H9 (cell line): ENCODE measurements around the gene MAD1L1. TPM values are rescaled to one million over a fixed set of nuclear protein-coding genes. Genes with fewer than 3 reads are reported as not detected.

ENCODE experiments used
- DNase-seq: peaks from one replicate; pipeline ENCODE4 v3.0.0-alpha.2; 2017
- H2AFZ ChIP-seq: one replicate; pipeline ENCODE4 v1.6.1; 2013; ENCODE audit warnings: mild to moderate bottlenecking, low read length, control low read depth, moderate library complexity
- H2AK5ac ChIP-seq: 2 replicates; pipeline ENCODE4 v1.6.1; 2013; ENCODE audit warnings: low read length, control low read depth, mixed read lengths; ENCODE audit not compliant: insufficient read length
- H2BK120ac ChIP-seq: one replicate; pipeline ENCODE4 v1.6.1; 2013; ENCODE audit warnings: low read depth, mild to moderate bottlenecking, low read length, control low read depth, inconsistent platforms; ENCODE audit not compliant: poor library complexity, severe bottlenecking
- H2BK12ac ChIP-seq: 2 replicates; pipeline ENCODE4 v1.6.1; 2013; ENCODE audit warnings: low read length, control low read depth, mixed read lengths, low read depth; ENCODE audit not compliant: insufficient read length
- H2BK15ac ChIP-seq: 2 replicates; pipeline ENCODE4 v1.6.1; 2013; ENCODE audit warnings: low read depth, low read length, control low read depth
- H2BK20ac ChIP-seq: one replicate; pipeline ENCODE4 v1.6.1; 2013; ENCODE audit warnings: low read depth, mild to moderate bottlenecking, low read length, control low read depth, inconsistent platforms; ENCODE audit not compliant: poor library complexity, severe bottlenecking
- H2BK5ac ChIP-seq: 2 replicates; pipeline ENCODE4 v1.6.1; 2013; ENCODE audit warnings: low read length, control low read depth, mixed read lengths; ENCODE audit not compliant: insufficient read length
- H3K14ac ChIP-seq: 2 replicates; pipeline ENCODE4 v1.6.1; 2013; ENCODE audit warnings: low read length, control low read depth; ENCODE audit not compliant: insufficient read depth
- H3K18ac ChIP-seq: 2 replicates; pipeline ENCODE4 v1.6.1; 2013; ENCODE audit warnings: low read depth, mild to moderate bottlenecking, mixed read lengths, low read length, control low read depth; ENCODE audit not compliant: insufficient read length
- H3K23ac ChIP-seq: 2 replicates; pipeline ENCODE4 v1.6.1; 2013; ENCODE audit warnings: low read length, control low read depth, mixed read lengths, low read depth; ENCODE audit not compliant: insufficient read length
- H3K23me2 ChIP-seq: 2 replicates; pipeline ENCODE4 v1.6.1; 2013; ENCODE audit warnings: low read depth, mild to moderate bottlenecking, mixed read lengths, low read length, control low read depth; ENCODE audit not compliant: insufficient read length, poor library complexity, severe bottlenecking
- H3K27ac ChIP-seq: 2 replicates; pipeline ENCODE4 v1.5.1; 2013; ENCODE audit warnings: low read length, control low read depth, mixed read lengths, low read depth; ENCODE audit not compliant: insufficient read length
- H3K27me3 ChIP-seq: 2 replicates; pipeline ENCODE4 v1.6.1; 2013; ENCODE audit warnings: low read length, control low read depth, inconsistent platforms; ENCODE audit not compliant: insufficient read depth
- H3K4ac ChIP-seq: 2 replicates; pipeline ENCODE4 v1.6.1; 2013; ENCODE audit warnings: low read depth, mild to moderate bottlenecking, control low read depth, inconsistent platforms, low read length, moderate library complexity
- H3K4me1 ChIP-seq: 2 replicates; pipeline ENCODE4 v1.6.1; 2013; ENCODE audit warnings: low read length, control low read depth, inconsistent platforms; ENCODE audit not compliant: insufficient read depth
- H3K4me2 ChIP-seq: 2 replicates; pipeline ENCODE4 v1.6.1; 2013; ENCODE audit warnings: low read length, control low read depth, mixed read lengths; ENCODE audit not compliant: insufficient read length, insufficient read depth
- H3K56ac ChIP-seq: 2 replicates; pipeline ENCODE4 v1.6.1; 2013; ENCODE audit warnings: low read depth, mild to moderate bottlenecking, mixed read lengths, low read length, control low read depth; ENCODE audit not compliant: insufficient read length
- H3K79me1 ChIP-seq: 2 replicates; pipeline ENCODE4 v1.6.1; 2013; ENCODE audit warnings: low read depth, mild to moderate bottlenecking, moderate library complexity, low read length, control low read depth, inconsistent platforms; ENCODE audit not compliant: insufficient read depth, poor library complexity, severe bottlenecking
- H3K79me2 ChIP-seq: 2 replicates; pipeline ENCODE4 v1.6.1; 2013; ENCODE audit warnings: low read length, control low read depth, inconsistent platforms; ENCODE audit not compliant: insufficient read depth
- H3K9ac ChIP-seq: 2 replicates; pipeline ENCODE4 v1.6.1; 2013; ENCODE audit warnings: low read length, control low read depth, mixed read lengths; ENCODE audit not compliant: insufficient read length; ENCODE audit errors: extremely low read depth
- H3K9me3 ChIP-seq: one replicate; pipeline ENCODE4 v1.6.1; 2013; ENCODE audit warnings: low read depth, low read length, inconsistent platforms; ENCODE audit not compliant: control insufficient read depth
- H3T11ph ChIP-seq: one replicate; pipeline ENCODE4 v1.6.1; 2013; ENCODE audit warnings: mild to moderate bottlenecking, low read length, control low read depth, inconsistent platforms
- H4K20me1 ChIP-seq: one replicate; pipeline ENCODE4 v1.6.1; 2013; ENCODE audit not compliant: control insufficient read depth, insufficient read length, insufficient read depth
- H4K5ac ChIP-seq: 2 replicates; pipeline ENCODE4 v1.6.1; 2013; ENCODE audit warnings: low read depth, mild to moderate bottlenecking, mixed read lengths, low read length, control low read depth; ENCODE audit not compliant: insufficient read length
- H4K8ac ChIP-seq: replicated peaks from 2 replicates; pipeline ENCODE4 v1.6.1; 2013; ENCODE audit warnings: low read length, control low read depth, mixed read lengths, low read depth; ENCODE audit not compliant: insufficient read length
- H4K91ac ChIP-seq: 2 replicates; pipeline ENCODE4 v1.6.1; 2013; ENCODE audit warnings: low read depth, mild to moderate bottlenecking, moderate library complexity, mixed read lengths, low read length, control low read depth; ENCODE audit not compliant: insufficient read length
- H3K27ac Mint-ChIP-seq, 3 experiments: 2 replicates in 2 of 3; 3 replicates in 1 of 3; pipeline ENCODE4 v1.8.0; 2020 to 2021; ENCODE audit warnings: mixed read lengths in 3 of 3, mild to moderate bottlenecking in 1 of 3, moderate library complexity in 1 of 3
- H3K27me3 Mint-ChIP-seq: 2 replicates; pipeline ENCODE4 v1.8.0; 2021; ENCODE audit warnings: low read depth, mild to moderate bottlenecking, moderate library complexity, mixed read lengths
- H3K36me3 Mint-ChIP-seq, 3 experiments: 2 replicates in 2 of 3; 3 replicates in 1 of 3; pipeline ENCODE4 v1.8.0; 2020 to 2021; ENCODE audit warnings: low read depth in 3 of 3, mixed read lengths in 3 of 3; ENCODE audit not compliant: insufficient read depth in 1 of 3
- H3K4me1 Mint-ChIP-seq, 2 experiments: 2 replicates each; pipeline ENCODE4 v1.8.0; 2020; ENCODE audit warnings: mixed read lengths in 2 of 2
- H3K4me3 Mint-ChIP-seq, 2 experiments: 2 replicates in 1 of 2; 3 replicates in 1 of 2; pipeline ENCODE4 v1.8.0; 2020 to 2021; ENCODE audit warnings: mild to moderate bottlenecking in 2 of 2, mixed read lengths in 2 of 2, moderate library complexity in 1 of 2
- H3K9me3 Mint-ChIP-seq, 2 experiments: 2 replicates in 1 of 2; 3 replicates in 1 of 2; pipeline ENCODE4 v1.8.0; 2020; ENCODE audit warnings: mild to moderate bottlenecking in 2 of 2, mixed read lengths in 2 of 2, moderate library complexity in 1 of 2
- CTCF ChIP-seq: fragments of 200-600 bp; sonication (generic); conservative IDR thresholded peaks from 3 replicates; pipeline ENCODE4 v1.8.0; 2021; ENCODE audit warnings: antibody characterized with exemption, mild to moderate bottlenecking
- WGBS: extraction: QIAGEN DNeasy Blood & Tissue Kit; methylation state at CpG from one replicate; pipeline ENCODE4 v1.1.7; 2013; ENCODE audit warnings: missing lambda C conversion rate, low lambda C conversion rate, mixed read lengths; ENCODE audit not compliant: insufficient read length; ENCODE audit errors: extremely low coverage; 5-methylcytosine and 5-hydroxymethylcytosine counted together
- total RNA-seq: library from RNA; stranded (reverse); gene quantifications from 2 replicates; pipeline ENCODE4 v1.2.1, GENCODE V29; 2021

MAD1L1 gene
- total RNA-seq, 1 experiment from 2014 or later, result 39.0 TPM

- no peak overlapping the region for H2AK5ac ChIP-seq
- H2BK120ac ChIP-seq, result no peak overlapping the region
- no peaks in the 10 kb centered on the region for H3K9me3 ChIP-seq
- no peak for TF ChIP-seq CTCF
- H4K5ac ChIP-seq, result no peak overlapping the region
- no peak overlapping the region for H3K23ac ChIP-seq
- H3K79me2 ChIP-seq, result no peaks in the 10 kb centered on the region
- H3K27ac ChIP-seq, result no peak overlapping the region
- no peak overlapping the region; a peak in 2 of 7 replicates for H3K27ac Mint-ChIP-seq
- H3K14ac ChIP-seq, result no peak overlapping the region; the same call in 1 of the 2 replicates
- H2BK15ac ChIP-seq, result no peak overlapping the region
- peaks cover 0 to 4% of the 10 kb centered on the region in 2 experiments; a peak in 2 of 4 replicates for H3K4me1 Mint-ChIP-seq
- no peaks in the 10 kb centered on the region for H3K27me3 ChIP-seq
- H3K4me2 ChIP-seq, result no peak overlapping the region
- H3T11ph ChIP-seq, result no peak overlapping the region
- no peaks in the 10 kb centered on the region for H3K23me2 ChIP-seq
- H2AFZ ChIP-seq, result no peak overlapping the region
- H3K36me3 Mint-ChIP-seq, result peaks cover 10 to 14% (median 11%) of the 10 kb centered on the region in 3 experiments
- no peak overlapping the region for H3K4ac ChIP-seq
- no peaks in the 10 kb centered on the region for H3K79me1 ChIP-seq
- H4K91ac ChIP-seq, result no peak overlapping the region
- H3K27me3 Mint-ChIP-seq, result no peaks in the 10 kb centered on the region
- no peaks in the 10 kb centered on the region for H4K20me1 ChIP-seq
- H4K8ac ChIP-seq, result no peak overlapping the region
- no peaks in the 10 kb centered on the region for H3K4me1 ChIP-seq
- WGBS, result no CpG with 5 or more reads among the region's 28 CpGs
- H2BK5ac ChIP-seq, result no peak overlapping the region
- no peak overlapping the region for H2BK12ac ChIP-seq
- H3K56ac ChIP-seq, result no peak overlapping the region
- H3K9ac ChIP-seq, result no peak overlapping the region
- H2BK20ac ChIP-seq, result no peak overlapping the region
- H3K9me3 Mint-ChIP-seq, result peaks cover 0 to 2% of the 10 kb centered on the region in 2 experiments; a peak in 1 of 5 replicates
- H3K4me3 Mint-ChIP-seq, result no peak overlapping the region
- DNase-seq, result no peak
- H3K18ac ChIP-seq, result no peak overlapping the region
These were observed 275.1 kb downstream of the MAD1L1 start for GRCh38 chr7:1957471-1958225.
